Fibroblast of mammary gland (primary cell): ENCODE results near the gene MECP2.

Source experiments
- DNase-seq: peaks from one replicate; pipeline ENCODE4 v3.0.0-alpha.2; 2010; ENCODE audit warnings: low read depth
- H3K4me3 ChIP-seq: 2 replicates; pipeline ENCODE4 v1.5.1; 2011; ENCODE audit warnings: low read depth, mild to moderate bottlenecking, low read length, moderate library complexity; ENCODE audit not compliant: control insufficient read depth
- CTCF ChIP-seq: conservative IDR thresholded peaks from 2 replicates; pipeline ENCODE4 v1.5.1; 2011; ENCODE audit warnings: low read depth, low read length, inconsistent platforms; ENCODE audit not compliant: control insufficient read depth, insufficient read depth

The MECP2 gene

GRCh38 chrX:153992180-153992579 lies 105.3 kb downstream of the MECP2 start:
- no peak overlapping the region for H3K4me3 ChIP-seq
- no peak for TF ChIP-seq CTCF
- no peak for DNase-seq

- H3K4me3 ChIP-seq, result no peak overlapping the region
- DNase-seq, result no peak
- TF ChIP-seq CTCF, result no peak
These were observed 106.4 kb downstream of the MECP2 start for GRCh38 chrX:153991013-153991580.

- no peak overlapping the region for H3K4me3 ChIP-seq
- no peak for DNase-seq
- no peak for TF ChIP-seq CTCF
These were observed 107.4 kb downstream of the MECP2 start for GRCh38 chrX:153989973-153990655.

GRCh38 chrX:153988493-153988892 lies 109.0 kb downstream of the MECP2 start:
- no peak for DNase-seq
- no peak overlapping the region for H3K4me3 ChIP-seq
- no peak for TF ChIP-seq CTCF

- H3K4me3 ChIP-seq, result no peak overlapping the region
- no peak for TF ChIP-seq CTCF
- no peak for DNase-seq
These were observed 113.0 kb downstream of the MECP2 start for GRCh38 chrX:153984351-153985178.

GRCh38 chrX:153983321-153983801 lies 114.2 kb downstream of the MECP2 start:
- no peak overlapping the region for H3K4me3 ChIP-seq
- no peak for DNase-seq
- TF ChIP-seq CTCF, result no peak
